Fibroblast of mammary gland (primary cell): ENCODE measurements around the gene ZNF77.
"Not testable (repeated sequence)": the region's sequence is repeated elsewhere in the genome, so short reads cannot be mapped to it uniquely, and the experiment has no call there.

Experiments used
- DNase-seq: peaks from one replicate; pipeline ENCODE4 v3.0.0-alpha.2; 2010; ENCODE audit warnings: low read depth
- H3K4me3 ChIP-seq: 2 replicates; pipeline ENCODE4 v1.5.1; 2011; ENCODE audit warnings: low read depth, mild to moderate bottlenecking, low read length, moderate library complexity; ENCODE audit not compliant: control insufficient read depth
- TF ChIP-seq, protein P1 (sequence below): conservative IDR thresholded peaks from 2 replicates; pipeline ENCODE4 v1.5.1; 2011; ENCODE audit warnings: low read depth, low read length, inconsistent platforms; ENCODE audit not compliant: control insufficient read depth, insufficient read depth

ZNF77 gene

GRCh38 chr19:2945575-2946184 is 909 bp upstream of the ZNF77 start:
- DNase-seq: no peak

GRCh38 chr19:2944403-2944774 is 382 bp downstream of the ZNF77 start:
- DNase-seq: no peak
- peak overlapping the region; percentile 79 for H3K4me3 ChIP-seq
- TF ChIP-seq, protein P1, sequence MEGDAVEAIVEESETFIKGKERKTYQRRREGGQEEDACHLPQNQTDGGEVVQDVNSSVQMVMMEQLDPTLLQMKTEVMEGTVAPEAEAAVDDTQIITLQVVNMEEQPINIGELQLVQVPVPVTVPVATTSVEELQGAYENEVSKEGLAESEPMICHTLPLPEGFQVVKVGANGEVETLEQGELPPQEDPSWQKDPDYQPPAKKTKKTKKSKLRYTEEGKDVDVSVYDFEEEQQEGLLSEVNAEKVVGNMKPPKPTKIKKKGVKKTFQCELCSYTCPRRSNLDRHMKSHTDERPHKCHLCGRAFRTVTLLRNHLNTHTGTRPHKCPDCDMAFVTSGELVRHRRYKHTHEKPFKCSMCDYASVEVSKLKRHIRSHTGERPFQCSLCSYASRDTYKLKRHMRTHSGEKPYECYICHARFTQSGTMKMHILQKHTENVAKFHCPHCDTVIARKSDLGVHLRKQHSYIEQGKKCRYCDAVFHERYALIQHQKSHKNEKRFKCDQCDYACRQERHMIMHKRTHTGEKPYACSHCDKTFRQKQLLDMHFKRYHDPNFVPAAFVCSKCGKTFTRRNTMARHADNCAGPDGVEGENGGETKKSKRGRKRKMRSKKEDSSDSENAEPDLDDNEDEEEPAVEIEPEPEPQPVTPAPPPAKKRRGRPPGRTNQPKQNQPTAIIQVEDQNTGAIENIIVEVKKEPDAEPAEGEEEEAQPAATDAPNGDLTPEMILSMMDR: no peak

More at GRCh38 chr19:2945575-2946184, 909 bp upstream of the ZNF77 start:
- TF ChIP-seq, protein P1: no peak
- peak overlapping the region; percentile 79 for H3K4me3 ChIP-seq

DNA sequence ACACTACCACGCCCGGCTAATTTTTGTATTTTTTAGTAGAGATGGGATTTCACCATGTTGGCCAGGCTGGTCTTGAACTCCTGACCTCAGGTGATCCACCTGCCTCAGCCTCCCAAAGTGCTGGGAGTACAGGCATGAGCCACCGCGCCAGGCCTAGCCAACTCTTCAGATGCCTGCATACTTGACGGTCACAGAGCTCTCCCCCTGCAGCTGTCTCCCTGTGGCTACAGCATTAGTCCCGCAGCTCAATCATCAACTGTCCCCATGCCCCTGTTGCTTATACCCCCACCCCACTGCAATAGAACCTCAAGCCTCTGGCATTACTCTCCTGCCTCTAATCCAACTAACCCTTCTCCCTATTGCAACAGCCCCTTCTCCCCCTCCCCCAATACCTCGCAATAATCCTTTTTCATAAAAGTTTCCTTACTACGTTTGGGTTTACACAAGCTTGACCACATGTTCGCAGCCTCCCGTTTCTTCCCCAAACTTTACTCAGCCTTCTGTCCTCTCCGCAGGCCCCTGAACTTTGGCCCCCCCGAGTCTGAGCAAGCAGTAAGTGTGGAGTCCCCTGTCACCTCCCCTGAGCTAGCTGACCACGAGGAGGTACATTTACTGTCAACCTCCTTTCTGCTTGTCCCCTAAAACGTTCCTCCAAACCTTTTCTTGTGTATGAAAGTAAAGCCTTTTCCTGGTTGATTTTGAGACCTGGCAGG is 1.7 kb downstream of the ZNF77 start:
- TF ChIP-seq, protein P1: no peak
- no peak overlapping the region for H3K4me3 ChIP-seq
- no peak for DNase-seq

DNA sequence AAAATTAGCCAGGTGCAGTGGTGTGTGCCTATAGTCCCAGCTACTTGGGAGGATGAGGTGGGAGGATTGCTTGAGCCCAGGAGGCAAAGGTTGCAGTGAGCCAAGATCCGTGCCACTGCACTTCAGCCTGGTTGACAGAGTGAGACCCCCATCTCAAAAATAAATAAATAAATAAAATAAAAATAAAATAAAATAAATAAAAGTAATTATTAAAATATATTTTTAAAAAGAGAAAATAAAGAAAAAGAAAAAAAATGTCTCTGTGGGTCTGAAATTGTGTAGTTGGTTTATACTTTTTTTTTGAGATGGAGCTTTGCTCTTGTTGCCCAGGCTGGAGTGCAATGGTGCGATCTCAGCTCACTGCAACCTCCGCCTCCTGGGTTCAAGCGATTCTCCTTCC is 8.9 kb downstream of the ZNF77 start:
- not testable (repeated sequence) for DNase-seq, H3K4me3 ChIP-seq

- H3K4me3 ChIP-seq: no peak overlapping the region
- TF ChIP-seq, protein P1: no peak
- no peak for DNase-seq
These were observed 11.3 kb downstream of the ZNF77 start for GRCh38 chr19:2933490-2933910.

DNA sequence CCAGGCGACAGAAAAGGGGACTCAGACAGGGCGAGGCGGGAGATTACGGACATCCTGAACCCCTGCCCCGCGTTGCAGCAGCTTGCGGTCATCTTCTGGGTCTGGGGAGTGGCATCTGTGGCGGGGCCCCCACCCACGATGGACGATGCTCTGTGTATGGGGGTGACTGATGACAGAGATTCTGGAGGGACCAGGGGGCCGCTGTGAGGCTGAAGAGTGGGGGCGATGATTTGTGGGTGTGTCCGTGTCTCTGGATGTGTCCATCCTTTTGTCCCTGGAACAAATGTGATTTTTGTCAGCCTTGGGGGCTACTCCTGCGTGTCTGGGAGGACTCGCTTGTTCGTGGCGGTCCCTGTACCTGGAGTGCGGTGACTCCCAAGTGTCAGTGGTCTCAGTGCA is 17.7 kb downstream of the ZNF77 start:
- no peak for DNase-seq
- TF ChIP-seq, protein P1: no peak

GRCh38 chr19:2926341-2927031 is 18.3 kb downstream of the ZNF77 start:
- TF ChIP-seq, protein P1: no peak
- no peak overlapping the region for H3K4me3 ChIP-seq
- DNase-seq: no peak

More for the DNA sequence above, 17.7 kb downstream of the ZNF77 start:
- H3K4me3 ChIP-seq: no peak overlapping the region
